Naive B cell (primary cell): ENCODE data around the gene TUBB3. TPM values are rescaled to one million over a fixed set of nuclear protein-coding genes. Genes with fewer than 3 reads are reported as not detected.
"Not testable (repeated sequence)": the region's sequence is repeated elsewhere in the genome, so short reads cannot be mapped to it uniquely, and the experiment has no call there.

Experiments
- ATAC-seq, 2 donors: fragments of 150-1000 bp; cut with Tn5 transposase; 2 replicates each; pipeline ENCODE4 v1.10.0; 2021; ENCODE audit warnings: low read depth in 2 of 2, mild to moderate bottlenecking in 2 of 2, moderate library complexity in 2 of 2
- DNase-seq: peaks from one replicate; pipeline ENCODE4 v3.0.0; 2022
- H3K27ac Mint-ChIP-seq, 6 donors: one replicate each; pipeline ENCODE4 v1.8.0; 2020 to 2022; ENCODE audit warnings: mild to moderate bottlenecking in 6 of 6, mixed read lengths in 6 of 6, moderate library complexity in 5 of 6, inconsistent platforms in 2 of 6
- H3K27me3 Mint-ChIP-seq, 3 donors: one replicate each; pipeline ENCODE4 v1.8.0; 2021 to 2022; ENCODE audit warnings: mixed read lengths in 3 of 3, mild to moderate bottlenecking in 1 of 3
- H3K36me3 Mint-ChIP-seq, 2 donors: one replicate each; pipeline ENCODE4 v1.8.0; 2020 to 2022; ENCODE audit warnings: mixed read lengths in 2 of 2, inconsistent platforms in 1 of 2, mild to moderate bottlenecking in 1 of 2
- H3K4me1 Mint-ChIP-seq, 3 donors: one replicate each; pipeline ENCODE4 v1.8.0; 2020 to 2022; ENCODE audit warnings: mixed read lengths in 3 of 3, inconsistent platforms in 1 of 3, mild to moderate bottlenecking in 1 of 3, moderate library complexity in 1 of 3
- H3K4me3 Mint-ChIP-seq, 8 donors: one replicate each; pipeline ENCODE4 v1.8.0; 2020 to 2022; ENCODE audit warnings: mild to moderate bottlenecking in 8 of 8, mixed read lengths in 8 of 8, moderate library complexity in 8 of 8, inconsistent platforms in 2 of 8
- H3K9me3 Mint-ChIP-seq, 7 donors: one replicate each; pipeline ENCODE4 v1.8.0; 2020 to 2022; ENCODE audit warnings: mixed read lengths in 7 of 7, mild to moderate bottlenecking in 5 of 7, inconsistent platforms in 2 of 7, moderate library complexity in 1 of 7
- polyA plus RNA-seq, 6 donors: library from polyadenylated mRNA; unstranded; fragments of 300-500 nt; fragmentation: Illumina TruSeq; gene quantifications; one replicate each; pipeline ENCODE4 v1.2.3, GENCODE V29; 2021; ENCODE audit warnings: low read depth in 6 of 6

The TUBB3 gene
- polyA plus RNA-seq, 6 donors from 2014 or later: 0.99 to 12.2 (median 5.0) TPM

DNA sequence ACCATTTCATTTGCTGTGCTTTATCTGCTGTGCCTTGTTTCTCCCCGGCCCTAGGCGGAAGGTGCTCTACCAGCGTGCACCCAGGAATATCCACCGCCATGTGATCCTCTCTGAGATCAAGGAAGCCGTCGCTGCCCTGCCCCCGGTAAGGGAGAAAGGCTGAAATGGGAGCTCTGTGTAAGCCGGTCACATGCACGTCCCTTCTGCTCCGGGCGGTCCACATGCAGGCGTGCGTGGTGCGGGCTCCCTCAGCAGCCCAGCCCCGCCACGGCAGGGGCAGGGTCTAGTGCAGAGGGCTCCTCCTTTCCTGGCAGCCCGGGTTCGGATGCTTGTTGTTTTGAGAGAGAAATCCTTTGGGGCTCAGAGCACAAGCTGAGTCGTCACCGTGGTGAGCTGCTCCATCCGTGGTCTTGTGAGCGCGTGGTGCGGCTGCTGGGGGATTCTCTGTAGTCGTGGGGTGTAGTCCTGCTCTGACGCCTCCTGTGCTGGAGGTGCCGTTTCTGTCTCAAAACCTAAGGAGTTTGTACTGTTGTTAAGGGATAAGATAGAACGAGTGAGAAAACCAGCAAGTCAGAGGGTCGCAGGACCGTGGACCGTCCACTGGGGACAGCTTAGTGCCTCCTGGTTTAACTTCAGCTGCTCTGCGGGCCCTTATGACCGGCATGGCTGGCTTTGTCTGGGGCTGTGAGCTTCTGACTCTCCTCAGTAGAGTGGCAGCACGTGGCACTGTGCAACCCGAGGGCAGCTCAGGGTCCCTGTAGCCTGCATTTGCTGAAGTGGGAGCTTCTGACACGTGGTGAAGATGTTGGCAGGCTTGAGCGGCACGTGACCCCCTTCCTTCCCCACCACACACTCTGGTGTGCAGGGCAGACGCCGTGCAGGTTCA lies 16.8 kb upstream of the TUBB3 start:
- Mint-ChIP-seq H3K27ac (no peak overlapping the region), H3K4me3 (no peak overlapping the region), H3K4me1 (peaks cover 0 to 17% (median 14%) of the 10 kb centered on the region in 3 donors), H3K36me3 (no peaks in the 10 kb centered on the region), H3K9me3 (no peaks in the 10 kb centered on the region), H3K27me3 (no peaks in the 10 kb centered on the region)
- ATAC-seq (no peak), DNase-seq (no peak)

DNA sequence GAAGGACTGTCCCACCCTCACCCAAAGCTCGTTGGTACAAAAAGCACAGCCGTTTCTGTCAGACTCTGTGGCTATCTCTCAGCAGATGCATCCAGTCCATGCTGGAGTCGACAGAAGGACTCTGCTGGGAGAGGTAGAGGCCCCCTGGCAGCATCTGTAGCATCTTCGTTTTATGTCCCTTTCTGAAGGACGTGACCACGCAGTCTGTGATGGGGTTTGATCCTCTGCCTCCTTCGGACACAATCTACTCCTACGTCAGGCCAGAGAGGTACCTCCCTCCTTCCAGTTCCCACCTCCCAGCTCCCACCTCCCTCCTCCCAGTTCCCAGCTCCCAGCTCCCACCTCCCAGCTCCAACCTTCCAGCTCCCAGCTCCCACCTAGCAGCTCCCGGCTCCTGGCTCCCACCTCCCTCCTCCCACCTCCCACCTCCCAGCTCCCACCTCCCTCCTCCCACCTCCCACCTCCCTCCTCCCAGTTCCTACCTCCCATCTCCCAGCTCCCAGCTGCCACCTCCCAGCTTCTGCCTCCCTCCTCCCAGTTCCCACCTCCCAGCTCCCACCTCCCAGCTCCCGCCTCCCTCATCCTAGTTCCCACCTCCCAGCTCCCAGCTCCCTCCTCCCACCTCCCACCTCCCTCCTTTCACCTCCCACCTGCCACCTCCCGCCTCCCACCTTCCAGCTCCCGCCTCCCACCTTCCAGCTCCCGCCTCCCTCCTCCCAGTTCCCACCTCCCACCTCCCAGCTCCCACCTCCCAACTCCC lies 15.9 kb upstream of the TUBB3 start:
- no peaks in the 10 kb centered on the region for H3K27me3 Mint-ChIP-seq
- H3K36me3 Mint-ChIP-seq: no peaks in the 10 kb centered on the region
- ATAC-seq (no peak), DNase-seq (no peak)
- no peak overlapping the region for H3K27ac Mint-ChIP-seq
- no peaks in the 10 kb centered on the region for H3K9me3 Mint-ChIP-seq
- peaks cover 0 to 18% (median 14%) of the 10 kb centered on the region in 3 donors for H3K4me1 Mint-ChIP-seq
- H3K4me3 Mint-ChIP-seq: peak overlapping the region in 1 of 8 donors; percentile 5

DNA sequence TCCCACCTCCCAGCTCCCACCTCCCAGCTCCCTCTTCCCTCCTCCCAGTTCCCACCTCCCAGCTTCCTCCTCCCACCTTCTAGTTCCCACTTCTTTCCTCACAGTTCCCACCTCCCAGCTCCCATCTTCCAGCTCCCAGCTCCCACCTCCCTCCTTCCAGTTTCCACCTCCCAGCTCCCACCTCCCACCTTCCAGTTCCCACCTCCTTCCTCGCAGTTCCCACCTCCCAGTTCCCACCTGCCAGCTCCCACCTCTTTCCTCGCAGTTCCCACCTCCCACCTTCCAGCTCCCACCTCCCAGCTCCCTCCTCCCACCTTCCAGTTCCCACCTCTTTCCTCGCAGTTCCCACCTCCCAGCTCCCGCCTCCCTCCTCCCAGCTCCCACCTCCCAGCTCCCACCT lies 14.9 kb upstream of the TUBB3 start:
- Mint-ChIP-seq H3K27me3 (no peaks in the 10 kb centered on the region), H3K4me3 (no peak overlapping the region), H3K36me3 (no peaks in the 10 kb centered on the region), H3K9me3 (no peaks in the 10 kb centered on the region), H3K27ac (no peak overlapping the region), H3K4me1 (peaks cover 0 to 21% (median 15%) of the 10 kb centered on the region in 3 donors)
- ATAC-seq (no peak), DNase-seq (no peak)

DNA sequence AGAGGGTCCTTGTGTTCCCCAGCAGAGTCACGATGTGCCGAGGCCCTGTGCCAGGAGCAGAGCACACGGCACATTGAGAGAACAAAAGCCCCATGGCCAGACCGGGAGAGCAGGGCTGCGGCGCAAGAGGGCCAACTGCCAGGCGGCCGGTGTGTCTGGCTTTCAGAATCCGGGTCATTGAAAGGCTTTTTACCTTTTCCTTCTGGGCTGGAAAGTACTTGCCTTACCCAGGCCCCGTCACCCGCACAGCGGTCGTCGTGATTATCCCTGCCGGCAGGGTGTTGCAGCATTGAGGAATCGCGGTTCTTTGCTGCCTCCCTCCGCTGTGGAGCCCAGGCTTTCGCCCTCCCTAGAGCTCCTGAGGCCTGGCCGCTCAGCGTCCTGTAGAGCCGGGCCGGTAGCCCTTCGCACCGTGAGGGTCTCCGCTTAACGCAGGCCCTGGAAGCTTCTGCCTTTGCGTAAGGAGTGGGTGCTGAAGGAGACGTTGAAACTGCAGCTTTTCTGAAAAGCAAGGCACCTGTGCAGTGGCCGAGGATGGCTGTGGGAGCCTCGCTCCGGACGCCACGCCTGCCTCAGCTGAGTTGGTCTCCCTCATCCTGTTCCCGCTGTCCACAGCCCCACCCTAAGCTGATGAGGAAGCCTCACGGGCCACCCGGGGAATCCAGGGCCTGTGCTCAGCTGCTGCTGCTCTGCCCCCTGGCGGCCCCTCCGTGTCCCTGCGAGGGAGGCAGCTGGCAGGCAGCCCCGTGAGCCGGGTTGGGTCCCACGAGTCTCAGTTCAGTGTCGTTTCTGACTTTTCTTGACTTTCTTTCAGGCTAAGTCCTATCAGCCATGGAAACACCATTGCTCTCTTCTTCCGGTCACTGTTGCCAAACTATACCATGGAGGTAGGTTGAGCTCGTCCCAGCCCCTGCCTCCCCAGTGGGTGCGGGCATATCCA lies 13.1 kb upstream of the TUBB3 start:
- no peaks in the 10 kb centered on the region for H3K27me3 Mint-ChIP-seq
- DNase-seq (peak; percentile 59), ATAC-seq (peak; percentile 86 to 91)
- no peaks in the 10 kb centered on the region for H3K9me3 Mint-ChIP-seq
- peak overlapping the region in 1 of 6 donors; percentile 56 for H3K27ac Mint-ChIP-seq
- peak overlapping the region in 1 of 8 donors; percentile 29 for H3K4me3 Mint-ChIP-seq
- peaks cover 0 to 33% (median 22%) of the 10 kb centered on the region in 3 donors for H3K4me1 Mint-ChIP-seq
- H3K36me3 Mint-ChIP-seq: no peaks in the 10 kb centered on the region

DNA sequence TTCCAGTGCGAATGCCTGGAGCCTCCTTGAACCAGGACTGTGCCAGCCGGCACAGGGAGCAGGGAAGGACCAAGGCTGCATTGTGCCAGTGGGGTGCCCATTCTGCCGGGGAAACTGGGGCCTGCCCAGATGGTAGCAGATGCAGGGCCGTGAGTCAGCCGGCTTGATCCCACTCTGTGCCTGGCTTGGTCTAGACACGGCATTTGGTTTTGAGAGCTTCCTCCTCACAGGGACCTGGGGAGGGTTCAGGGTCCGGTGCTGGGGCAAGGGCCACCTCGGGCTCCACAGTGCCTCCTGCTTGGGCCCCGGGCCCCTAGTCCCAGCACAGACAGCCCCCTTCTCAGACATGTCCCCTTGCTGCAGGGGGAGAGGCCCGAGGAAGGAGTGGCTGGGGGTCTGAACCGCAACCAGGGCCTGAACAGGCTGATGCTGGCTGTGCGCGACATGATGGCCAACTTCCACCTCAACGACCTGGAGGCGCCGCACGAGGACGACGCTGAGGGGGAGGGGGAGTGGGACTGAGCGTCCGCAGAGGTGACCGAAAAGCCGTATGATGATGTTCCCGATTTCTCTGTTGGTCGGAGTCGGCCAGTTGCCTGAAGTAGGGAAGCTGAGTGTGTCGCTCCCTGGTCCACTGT lies 12.3 kb upstream of the TUBB3 start:
- Mint-ChIP-seq H3K9me3 (no peaks in the 10 kb centered on the region), H3K27me3 (no peaks in the 10 kb centered on the region), H3K4me1 (peaks cover 0 to 33% (median 22%) of the 10 kb centered on the region in 3 donors), H3K4me3 (no peak overlapping the region), H3K27ac (peak overlapping the region in 1 of 6 donors; percentile 18), H3K36me3 (no peaks in the 10 kb centered on the region)
- ATAC-seq: peak in 1 of 2 donors; percentile 6
- DNase-seq: no peak

DNA sequence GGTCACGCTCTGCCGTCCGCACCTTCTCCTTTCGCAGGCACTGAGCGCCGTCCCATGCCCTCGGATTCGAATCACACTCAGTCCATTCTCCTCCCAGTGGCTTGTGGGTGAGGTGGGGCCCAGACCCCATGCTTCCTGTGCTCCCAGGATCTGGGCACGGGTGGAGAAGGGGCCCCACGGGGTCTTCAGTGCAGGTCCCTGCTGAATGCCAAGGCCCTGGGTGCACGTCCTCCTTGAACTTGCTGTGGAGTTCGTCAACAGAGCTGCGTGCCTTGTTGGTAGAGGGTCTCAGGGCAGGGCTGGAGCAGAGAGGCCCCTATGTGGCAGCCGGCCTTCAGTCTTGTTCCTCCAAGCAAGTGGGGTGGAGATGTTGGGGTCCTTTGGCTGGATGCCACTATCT lies 11.8 kb upstream of the TUBB3 start:
- Mint-ChIP-seq H3K9me3 (no peaks in the 10 kb centered on the region), H3K36me3 (no peaks in the 10 kb centered on the region), H3K4me3 (peak overlapping the region in 1 of 8 donors; percentile 68), H3K27me3 (no peaks in the 10 kb centered on the region), H3K4me1 (peaks cover 0 to 33% (median 22%) of the 10 kb centered on the region in 3 donors), H3K27ac (peak overlapping the region in 2 of 6 donors; percentile 18 to 42)
- ATAC-seq (no peak), DNase-seq (no peak)

DNA sequence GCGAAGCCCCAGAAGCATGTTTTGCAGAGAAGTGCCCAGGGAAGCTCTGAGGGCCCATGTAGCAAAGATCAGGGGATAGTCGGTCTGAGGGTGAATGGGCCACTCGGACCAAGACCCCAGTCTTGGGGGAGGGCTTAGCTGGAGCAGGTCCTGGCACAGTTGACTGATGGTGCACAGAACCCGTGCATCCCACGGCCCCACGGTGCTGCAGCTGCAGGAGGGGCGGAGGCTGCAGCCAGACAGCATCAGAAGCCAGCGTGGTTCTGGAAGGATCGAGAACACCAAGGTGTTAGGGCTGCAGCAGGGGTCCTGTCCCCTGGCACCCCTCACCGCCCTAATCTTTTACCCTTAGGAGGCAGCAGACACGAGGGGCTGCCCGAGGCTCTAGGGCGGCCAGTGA lies 11.0 kb upstream of the TUBB3 start:
- Mint-ChIP-seq H3K4me1 (peaks cover 0 to 33% (median 24%) of the 10 kb centered on the region in 3 donors), H3K36me3 (no peaks in the 10 kb centered on the region), H3K4me3 (peak overlapping the region in 1 of 8 donors; percentile 75), H3K9me3 (no peaks in the 10 kb centered on the region), H3K27ac (peak overlapping the region in 2 of 6 donors; percentile 3 to 54), H3K27me3 (no peaks in the 10 kb centered on the region)
- ATAC-seq: no peak
- DNase-seq: no peak

DNA sequence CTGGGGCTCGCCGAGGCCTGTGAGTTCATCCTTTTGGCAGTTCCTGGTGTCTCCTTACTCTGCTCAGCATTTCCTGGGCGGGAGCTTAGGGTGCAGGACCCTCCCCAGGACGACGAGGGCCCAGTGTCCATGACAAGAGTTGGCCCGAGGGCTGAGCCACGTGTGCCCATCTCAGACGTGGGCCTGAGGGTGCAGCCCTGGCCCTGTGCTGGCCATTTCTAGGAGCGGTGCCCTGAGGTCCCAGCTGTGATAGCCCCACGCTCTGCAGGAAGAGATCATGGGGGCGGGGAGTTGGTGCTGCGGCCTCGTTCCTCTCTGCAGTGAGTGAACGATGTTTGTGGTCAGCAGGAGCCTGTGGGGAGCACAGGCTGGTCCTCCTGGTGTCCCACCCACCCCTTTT lies 10.5 kb upstream of the TUBB3 start:
- Mint-ChIP-seq H3K4me1 (peaks cover under 1 to 34% (median 29%) of the 10 kb centered on the region in 3 donors), H3K9me3 (no peaks in the 10 kb centered on the region), H3K27me3 (no peaks in the 10 kb centered on the region), H3K36me3 (no peaks in the 10 kb centered on the region), H3K4me3 (no peak overlapping the region), H3K27ac (no peak overlapping the region)
- ATAC-seq (no peak), DNase-seq (no peak)

DNA sequence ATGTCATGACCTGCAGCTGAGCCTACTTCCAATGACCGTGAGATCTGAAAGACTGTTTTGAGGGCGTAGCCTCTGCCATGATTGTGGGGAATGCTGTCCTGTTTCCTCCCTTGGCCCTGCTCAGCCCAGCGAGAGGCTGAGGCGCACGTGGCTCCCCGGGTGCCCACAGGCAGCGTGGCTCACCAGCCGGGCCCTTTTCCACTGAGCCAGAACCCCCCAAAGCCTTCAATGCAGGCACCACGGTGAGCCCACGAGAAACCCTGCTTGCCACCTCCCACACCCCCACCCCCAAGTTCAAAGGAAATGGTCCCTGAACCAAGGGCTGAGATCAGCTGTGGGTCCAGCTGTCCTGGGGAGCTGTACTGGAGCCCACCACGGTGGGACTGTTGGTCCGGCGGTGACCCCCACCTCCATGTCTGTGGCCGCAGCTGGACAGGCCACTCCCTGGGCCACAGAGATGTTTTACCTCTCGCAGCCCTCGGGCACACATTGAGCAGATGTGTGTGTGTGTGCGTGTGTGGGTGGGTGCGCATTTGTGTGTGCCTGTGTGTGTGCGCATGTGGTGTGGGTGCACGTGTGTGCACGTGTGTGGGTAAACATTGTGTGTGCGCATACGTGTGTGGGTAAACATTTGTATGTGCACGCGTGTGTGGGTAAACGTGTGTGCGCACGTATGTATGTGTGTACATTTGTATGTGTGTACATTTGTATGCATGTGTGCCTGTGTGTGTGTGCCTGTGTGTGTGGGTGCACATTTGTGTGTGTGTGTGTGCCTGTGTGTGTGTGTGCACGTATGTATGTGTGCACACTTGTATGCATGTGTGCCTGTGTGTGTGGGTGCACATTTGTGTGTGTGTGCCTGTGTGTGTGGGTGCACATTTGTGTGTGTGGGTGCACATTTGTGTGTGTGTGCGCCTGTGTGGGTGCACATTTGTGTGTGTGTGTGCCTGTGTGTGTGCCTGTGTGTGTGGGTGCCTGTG lies 9.4 kb upstream of the TUBB3 start:
- Mint-ChIP-seq H3K36me3 (no peaks in the 10 kb centered on the region), H3K27me3 (peaks cover 0 to 4% (median 4%) of the 10 kb centered on the region in 3 donors), H3K9me3 (no peaks in the 10 kb centered on the region), H3K27ac (no peak overlapping the region), H3K4me1 (peaks cover 7 to 41% (median 34%) of the 10 kb centered on the region in 3 donors), H3K4me3 (peak overlapping the region in 1 of 8 donors; percentile 29)
- DNase-seq: no peak
- no peak for ATAC-seq

DNA sequence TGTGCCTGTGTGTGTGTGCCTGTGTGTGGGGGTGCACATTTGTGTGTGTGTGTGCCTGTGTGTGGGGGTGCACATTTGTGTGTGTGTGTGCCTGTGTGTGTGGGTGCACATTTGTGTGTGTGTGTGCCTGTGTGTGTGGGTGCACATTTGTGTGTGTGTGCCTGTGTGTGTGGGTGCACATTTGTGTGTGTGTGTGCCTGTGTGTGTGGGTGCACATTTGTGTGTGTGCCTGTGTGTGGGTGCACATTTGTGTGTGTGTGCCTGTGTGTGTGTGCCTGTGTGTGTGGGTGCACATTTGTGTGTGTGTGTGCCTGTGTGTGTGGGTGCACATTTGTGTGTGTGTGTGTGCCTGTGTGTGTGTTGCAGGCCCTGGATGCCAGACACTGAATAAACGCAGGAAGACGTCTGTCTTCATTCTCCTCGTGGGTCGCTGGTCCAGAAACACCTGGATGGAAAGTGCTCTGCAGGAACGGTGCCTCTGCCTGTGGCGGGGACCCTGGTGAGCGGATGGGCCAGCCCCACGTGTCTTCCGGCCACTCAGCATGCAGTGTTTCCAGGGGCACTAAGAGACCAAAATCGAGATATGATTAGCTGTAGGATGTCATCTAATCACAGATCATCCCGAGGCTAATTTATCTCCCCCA lies 8.4 kb upstream of the TUBB3 start:
- H3K27ac Mint-ChIP-seq, H3K4me3 Mint-ChIP-seq, ATAC-seq, H3K36me3 Mint-ChIP-seq, DNase-seq, H3K9me3 Mint-ChIP-seq: not testable (repeated sequence)
- Mint-ChIP-seq H3K4me1 (peaks cover 10 to 40% (median 31%) of the 10 kb centered on the region in 3 donors), H3K27me3 (peaks cover 0 to 12% (median 10%) of the 10 kb centered on the region in 3 donors)
